ENCODE measurements around the gene ESRRG.

ESRRG gene

DNA sequence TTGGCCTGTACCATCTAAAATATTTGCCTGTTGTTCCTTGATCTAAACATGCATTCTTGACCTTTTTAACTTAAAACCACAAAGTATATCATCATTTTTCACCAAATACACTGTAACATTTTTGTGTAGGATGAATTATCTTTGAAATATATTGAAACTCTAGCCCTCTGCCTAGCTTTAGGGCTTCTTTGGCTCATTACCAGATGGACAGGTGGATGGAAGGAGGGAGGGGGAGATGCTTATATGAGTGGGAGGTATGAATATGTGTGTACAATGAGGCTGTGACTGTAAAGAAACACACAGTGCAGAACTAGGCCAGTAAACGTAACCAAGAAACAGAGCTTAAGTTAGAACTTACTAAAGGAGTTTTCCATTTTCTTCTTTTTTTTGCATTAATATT, 118.5 kb downstream of the ESRRG start:
- Histone ChIP-seq H3K9me3 (ENCODE audit: low read length) (no peaks in the 10 kb centered on the region), H3K36me3 (ENCODE audit: insufficient read depth, low read length) (no peaks in the 10 kb centered on the region), H3K27ac (ENCODE audit: low read depth, low read length, poor library complexity, severe bottlenecking) (no peak overlapping the region), H3K4me3 (ENCODE audit: low read depth, low read length, poor library complexity, severe bottlenecking) (no peak overlapping the region), H3K79me2 (ENCODE audit: insufficient read depth, low read length) (no peaks in the 10 kb centered on the region), H3F3A (ENCODE audit: insufficient read depth, low read length) (no peaks in the 10 kb centered on the region), H3K9ac (ENCODE audit: low read length) (no peak overlapping the region), H2AFZ (ENCODE audit: low read length) (no peak overlapping the region), H3K9me2 (ENCODE audit: low read depth, low read length) (no peaks in the 10 kb centered on the region), H3K27me3 (ENCODE audit: insufficient read depth, low read length) (no peaks in the 10 kb centered on the region), H3K4me1 (ENCODE audit: insufficient read depth, low read length, severe bottlenecking) (no peaks in the 10 kb centered on the region), H3K4me2 (ENCODE audit: low read length) (no peak overlapping the region), H4K20me1 (ENCODE audit: insufficient read depth, low read length) (no peaks in the 10 kb centered on the region)
- TF ChIP-seq CTCF (IDR thresholded peaks at IDR 0.05; ENCODE audit: low read length) (no peak), EZH2 (IDR thresholded peaks at IDR 0.05; ENCODE audit: borderline replicate concordance, low read length) (no peak)

DNA sequence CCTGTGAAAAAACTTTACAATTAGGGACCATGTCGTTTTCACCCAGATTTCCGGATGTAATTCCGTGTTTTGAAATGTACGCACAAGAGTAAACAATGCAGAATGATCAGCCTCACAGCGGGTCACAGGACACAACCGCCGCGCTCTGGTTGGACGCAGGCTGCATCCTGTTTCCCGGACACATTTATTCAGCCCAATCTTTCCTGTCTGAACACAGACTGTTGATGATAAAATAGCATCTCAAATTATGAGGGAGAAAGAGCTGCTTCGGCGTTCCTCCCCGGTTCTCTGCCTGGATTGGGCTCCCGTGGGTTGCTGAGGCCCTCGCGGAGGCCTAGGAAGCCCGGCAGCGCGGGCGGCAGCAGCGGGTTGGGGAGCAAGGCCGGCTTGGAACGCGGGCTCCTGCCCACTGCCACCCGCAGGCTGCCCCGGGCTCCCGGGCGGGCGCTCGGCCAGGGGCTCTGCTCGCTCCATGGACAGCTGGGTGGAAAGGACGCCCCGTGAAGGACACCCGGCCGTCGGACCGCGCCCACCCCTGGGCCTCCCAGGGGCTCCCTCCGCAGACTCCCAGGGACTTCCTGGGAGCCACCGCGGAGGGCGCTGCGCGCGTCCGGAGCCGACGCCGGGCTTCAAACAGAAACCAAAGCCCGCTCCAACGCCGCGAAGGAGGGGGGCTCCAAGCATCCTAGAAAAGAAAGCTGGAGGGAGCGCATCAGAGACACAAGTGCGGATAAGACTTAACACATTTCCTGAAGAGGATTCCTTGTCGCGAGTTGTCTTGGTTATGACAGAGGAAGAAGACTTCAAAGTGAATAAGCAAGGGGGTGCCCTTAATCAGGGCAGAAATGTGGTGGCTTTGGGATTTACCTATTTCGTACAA, 122.3 kb downstream of the ESRRG start:
- Histone ChIP-seq H3K9me3 (ENCODE audit: low read length) (no peaks in the 10 kb centered on the region), H3K36me3 (ENCODE audit: insufficient read depth, low read length) (no peaks in the 10 kb centered on the region), H3K4me2 (ENCODE audit: low read length) (no peak overlapping the region), H3K9me2 (ENCODE audit: low read depth, low read length) (no peaks in the 10 kb centered on the region), H3K4me3 (ENCODE audit: low read depth, low read length, poor library complexity, severe bottlenecking) (no peak overlapping the region), H3F3A (ENCODE audit: insufficient read depth, low read length) (no peaks in the 10 kb centered on the region), H2AFZ (ENCODE audit: low read length) (no peak overlapping the region), H4K20me1 (ENCODE audit: insufficient read depth, low read length) (no peaks in the 10 kb centered on the region), H3K79me2 (ENCODE audit: insufficient read depth, low read length) (no peaks in the 10 kb centered on the region), H3K27ac (ENCODE audit: low read depth, low read length, poor library complexity, severe bottlenecking) (no peak overlapping the region), H3K9ac (ENCODE audit: low read length) (no peak overlapping the region), H3K27me3 (ENCODE audit: insufficient read depth, low read length) (no peaks in the 10 kb centered on the region), H3K4me1 (ENCODE audit: insufficient read depth, low read length, severe bottlenecking) (no peaks in the 10 kb centered on the region)
- TF ChIP-seq CTCF (IDR thresholded peaks at IDR 0.05; ENCODE audit: low read length): no peak
- no peak for TF ChIP-seq EZH2 (IDR thresholded peaks at IDR 0.05; ENCODE audit: borderline replicate concordance, low read length)

- Histone ChIP-seq H3K79me2 (ENCODE audit: insufficient read depth, low read length) (no peaks in the 10 kb centered on the region), H2AFZ (ENCODE audit: low read length) (no peak overlapping the region), H3K27ac (ENCODE audit: low read depth, low read length, poor library complexity, severe bottlenecking) (no peak overlapping the region), H3K27me3 (ENCODE audit: insufficient read depth, low read length) (no peaks in the 10 kb centered on the region), H3K4me3 (ENCODE audit: low read depth, low read length, poor library complexity, severe bottlenecking) (no peak overlapping the region), H3K4me2 (ENCODE audit: low read length) (no peak overlapping the region), H3K36me3 (ENCODE audit: insufficient read depth, low read length) (no peaks in the 10 kb centered on the region), H3K9me2 (ENCODE audit: low read depth, low read length) (no peaks in the 10 kb centered on the region), H3K4me1 (ENCODE audit: insufficient read depth, low read length, severe bottlenecking) (no peaks in the 10 kb centered on the region), H3K9ac (ENCODE audit: low read length) (no peak overlapping the region), H3F3A (ENCODE audit: insufficient read depth, low read length) (no peaks in the 10 kb centered on the region), H3K9me3 (ENCODE audit: low read length) (no peaks in the 10 kb centered on the region), H4K20me1 (ENCODE audit: insufficient read depth, low read length) (no peaks in the 10 kb centered on the region)
- TF ChIP-seq EZH2 (IDR thresholded peaks at IDR 0.05; ENCODE audit: borderline replicate concordance, low read length) (no peak), CTCF (IDR thresholded peaks at IDR 0.05; ENCODE audit: low read length) (no peak)
Observed at GRCh38 chr1:216599851-216600250, 123.4 kb downstream of the ESRRG start.

All from OCI-LY1 (cell line).